Measurements from ENCODE around the gene ALG14. TPM values are rescaled to one million over a fixed set of nuclear protein-coding genes. Genes with fewer than 3 reads are reported as not detected.

ALG14 gene
- polyA plus RNA-seq, 1 donor from 2014 or later: 2.6 TPM

GRCh38 chr1:94947437-94947836, 125.3 kb downstream of the ALG14 start:
- Histone ChIP-seq H3K79me2 (replicated peaks; ENCODE audit: insufficient read depth, low read length) (no peaks in the 10 kb centered on the region), H2AFZ (ENCODE audit: low read depth, low read length) (no peak overlapping the region), H3K4me2 (ENCODE audit: low read length) (no peak overlapping the region), H3K27ac (ENCODE audit: low read length) (no peak overlapping the region), H3K9ac (ENCODE audit: low read length) (no peak overlapping the region), H3K27me3 (ENCODE audit: insufficient read depth, low read depth, low read length) (no peaks in the 10 kb centered on the region), H3K36me3 (ENCODE audit: insufficient read depth, low read length) (no peaks in the 10 kb centered on the region), H3F3A (ENCODE audit: insufficient read depth, low read length, poor library complexity, severe bottlenecking) (no peaks in the 10 kb centered on the region), H4K20me1 (ENCODE audit: insufficient read depth) (no peaks in the 10 kb centered on the region), H3K9me2 (ENCODE audit: insufficient read depth, low read length) (no peaks in the 10 kb centered on the region), H3K9me3 (ENCODE audit: low read length) (no peaks in the 10 kb centered on the region), H3K4me3 (ENCODE audit: low read length) (no peak overlapping the region)
- TF ChIP-seq MXI1 (conservative IDR thresholded peaks at IDR 0.05; ENCODE audit: poor library complexity, severe bottlenecking): no peak

- no peaks in the 10 kb centered on the region for H3K36me3 ChIP-seq (ENCODE audit: insufficient read depth, low read length)
Observed at GRCh38 chr1:94946886-94947285, 125.9 kb downstream of the ALG14 start.

More at GRCh38 chr1:94946886-94947285, 125.9 kb downstream of the ALG14 start:
- Histone ChIP-seq H3K9ac (ENCODE audit: low read length) (no peak overlapping the region), H3F3A (ENCODE audit: insufficient read depth, low read length, poor library complexity, severe bottlenecking) (no peaks in the 10 kb centered on the region), H3K4me3 (ENCODE audit: low read length) (no peak overlapping the region), H3K79me2 (replicated peaks; ENCODE audit: insufficient read depth, low read length) (no peaks in the 10 kb centered on the region), H3K4me2 (ENCODE audit: low read length) (no peak overlapping the region), H3K27ac (ENCODE audit: low read length) (no peak overlapping the region), H3K9me3 (ENCODE audit: low read length) (no peaks in the 10 kb centered on the region), H3K27me3 (ENCODE audit: insufficient read depth, low read depth, low read length) (no peaks in the 10 kb centered on the region), H4K20me1 (ENCODE audit: insufficient read depth) (no peaks in the 10 kb centered on the region), H2AFZ (ENCODE audit: low read depth, low read length) (no peak overlapping the region), H3K9me2 (ENCODE audit: insufficient read depth, low read length) (no peaks in the 10 kb centered on the region)
- TF ChIP-seq RAD21 (conservative IDR thresholded peaks at IDR 0.05) (no peak), EP300 (conservative IDR thresholded peaks at IDR 0.05; ENCODE audit: poor library complexity, severe bottlenecking) (no peak), SMC3 (conservative IDR thresholded peaks at IDR 0.05; ENCODE audit: poor library complexity) (no peak), POLR2AphosphoS5 (IDR thresholded peaks at IDR 0.05) (no peak), TAF1 (IDR thresholded peaks at IDR 0.05; ENCODE audit: low read depth) (no peak), CTCF (IDR thresholded peaks at IDR 0.05; ENCODE audit: poor library complexity, severe bottlenecking) (no peak), MXI1 (conservative IDR thresholded peaks at IDR 0.05; ENCODE audit: poor library complexity, severe bottlenecking) (no peak), REST (IDR thresholded peaks at IDR 0.05; ENCODE audit: borderline replicate concordance) (no peak), EZH2 (IDR thresholded peaks at IDR 0.05; ENCODE audit: borderline replicate concordance, insufficient read depth, low read length, poor library complexity, severe bottlenecking) (no peak)

Measured in neural cell (in vitro differentiated cells).